Liver (tissue), 9 donors: ENCODE measurements around the gene UCKL1. TPM values are rescaled to one million over a fixed set of nuclear protein-coding genes. Genes with fewer than 3 reads are reported as not detected.

Source experiments
- DNase-seq: peaks from one replicate; pipeline ENCODE4 v3.0.0-alpha.2; 2017; ENCODE audit warnings: low spot score
- H3K27ac ChIP-seq, 2 donors: one replicate each; pipeline ENCODE4 v1.7.0; 2013; ENCODE audit warnings: inconsistent platforms in 2 of 2, low read length in 2 of 2, control low read depth in 1 of 2, low read depth in 1 of 2, mild to moderate bottlenecking in 1 of 2
- H3K27me3 ChIP-seq, 4 donors: one replicate each; pipeline versions ENCODE4 v1.6.1 to v1.7.0; 2013; ENCODE audit warnings: low read length in 3 of 4, inconsistent platforms in 1 of 4, mild to moderate bottlenecking in 1 of 4, moderate library complexity in 1 of 4; ENCODE audit not compliant: control insufficient read depth in 4 of 4, insufficient read depth in 4 of 4
- H3K36me3 ChIP-seq, 4 donors: one replicate each; pipeline versions ENCODE4 v1.6.1 to v1.7.0; 2013; ENCODE audit warnings: low read length in 3 of 4, mild to moderate bottlenecking in 3 of 4, low read depth in 1 of 4, moderate library complexity in 1 of 4; ENCODE audit not compliant: control insufficient read depth in 4 of 4, insufficient read depth in 3 of 4
- H3K4me1 ChIP-seq, 4 donors: one replicate each; pipeline versions ENCODE4 v1.6.1 to v1.7.0; 2013; ENCODE audit warnings: low read length in 3 of 4, mild to moderate bottlenecking in 3 of 4, moderate library complexity in 1 of 4; ENCODE audit not compliant: control insufficient read depth in 4 of 4, insufficient read depth in 4 of 4
- H3K4me3 ChIP-seq, 3 donors: one replicate each; pipeline versions ENCODE4 v1.6.1 to v1.7.0; 2013; ENCODE audit warnings: low read length in 3 of 3, control low read depth in 1 of 3, low read depth in 1 of 3, mild to moderate bottlenecking in 1 of 3
- H3K9ac ChIP-seq, 2 donors: one replicate each; pipeline ENCODE4 v1.7.0; 2013; ENCODE audit warnings: low read length in 2 of 2, mild to moderate bottlenecking in 2 of 2, moderate library complexity in 2 of 2, control low read depth in 1 of 2, low read depth in 1 of 2
- H3K9me3 ChIP-seq, 4 donors: one replicate each; pipeline versions ENCODE4 v1.6.1 to v1.7.0; 2013; ENCODE audit warnings: low read length in 3 of 4; ENCODE audit not compliant: control insufficient read depth in 4 of 4
- CTCF ChIP-seq: fragments of 150-350 bp; IDR thresholded peaks from 2 replicates; pipeline ENCODE4 v1.5.1; 2017; ENCODE audit warnings: improper control_type of control experiment, low read depth, low read length; ENCODE audit not compliant: missing input control
- EGR1 ChIP-seq, 2 donors: IDR thresholded peaks; 2 replicates each; pipeline ENCODE4 v1.6.1; 2016 to 2018; ENCODE audit warnings: antibody characterized with exemption in 2 of 2, low read depth in 2 of 2
- FOXA2 ChIP-seq: IDR thresholded peaks from 2 replicates; pipeline ENCODE4 v1.6.1; 2016; ENCODE audit warnings: antibody characterized with exemption
- GABPA ChIP-seq, 2 donors: IDR thresholded peaks in 1 of 2; conservative IDR thresholded peaks in 1 of 2; 2 replicates each; pipeline ENCODE4 v1.6.1; 2016; ENCODE audit warnings: antibody characterized with exemption in 2 of 2, mild to moderate bottlenecking in 1 of 2, moderate library complexity in 1 of 2
- NR2F2 ChIP-seq: IDR thresholded peaks from 2 replicates; pipeline ENCODE4 v1.6.1; 2016; ENCODE audit warnings: antibody characterized with exemption
- RAD21 ChIP-seq, 2 donors: IDR thresholded peaks; 2 replicates each; pipeline ENCODE4 v1.6.1; 2016; ENCODE audit warnings: antibody characterized with exemption in 2 of 2, mild to moderate bottlenecking in 2 of 2
- RXRA ChIP-seq, 2 donors: IDR thresholded peaks; 2 replicates each; pipeline ENCODE4 v1.6.1; 2017 to 2018; ENCODE audit warnings: antibody characterized with exemption in 2 of 2, mild to moderate bottlenecking in 1 of 2
- SP1 ChIP-seq: IDR thresholded peaks from 2 replicates; pipeline ENCODE4 v1.6.1; 2018; ENCODE audit warnings: antibody characterized with exemption, mild to moderate bottlenecking
- TAF1 ChIP-seq: conservative IDR thresholded peaks from 2 replicates; pipeline ENCODE4 v1.6.1; 2016; ENCODE audit warnings: antibody characterized with exemption, mild to moderate bottlenecking
- YY1 ChIP-seq: IDR thresholded peaks from 2 replicates; pipeline ENCODE4 v1.6.1; 2016; ENCODE audit warnings: antibody characterized with exemption, mild to moderate bottlenecking
- WGBS: extraction: QIAGEN DNeasy Blood & Tissue Kit; methylation state at CpG from one replicate; pipeline ENCODE4 v1.1.7; 2013; 5-methylcytosine and 5-hydroxymethylcytosine counted together
- polyA plus RNA-seq, 2 donors: library from polyadenylated mRNA; stranded (reverse) in 1 of 2; unstranded in 1 of 2; fragments of 200-250 nt in 1 of 2; fragments of >200 nt in 1 of 2; fragmentation: Nextera tagmentation in 1 of 2; extraction: Ambion mirVana in 1 of 2; gene quantifications; one replicate each; pipeline versions ENCODE4 v1.2.1 to v1.2.3, GENCODE V29; 2013 to 2015
- total RNA-seq, 2 donors: library from RNA; depleted of rRNA; stranded (reverse); fragments of >200 nt; gene quantifications; one replicate each; pipeline ENCODE4 v1.2.3, GENCODE V29; 2014
- TF ChIP-seq, protein P1 (sequence below): IDR thresholded peaks from 2 replicates; pipeline ENCODE4 v1.6.1; 2016; ENCODE audit warnings: antibody characterized with exemption
- TF ChIP-seq, protein P2 (sequence below): IDR thresholded peaks from 2 replicates; pipeline ENCODE4 v1.6.1; 2016; ENCODE audit warnings: antibody characterized with exemption
- donor health status: healthy.
- donor health status: healthy.
- donor health status: healthy.
- donor health status: healthy.
- donor health status: healthy.

UCKL1 gene
- total and polyA plus RNA-seq, 4 donors, result 16.4 to 20.4 (median 18.3) TPM

- Histone ChIP-seq H3K27me3 (no peaks in the 10 kb centered on the region), H3K9ac (peak overlapping the region; percentile 64 to 93), H3K4me3 (peak overlapping the region; percentile 31 to 94 (median 90)), H3K36me3 (peaks cover 2 to 13% (median 8%) of the 10 kb centered on the region in 4 donors), H3K4me1 (peaks cover 3 to 36% (median 25%) of the 10 kb centered on the region in 4 donors), H3K9me3 (no peaks in the 10 kb centered on the region), H3K27ac (peak overlapping the region; percentile 86 to 87)
- TF ChIP-seq TAF1, result no peak
- no peak for TF ChIP-seq NR2F2
- WGBS, result under 1% methylated on average over 87 of the region's 87 CpGs
- no peak for DNase-seq
These were observed 60.8 kb downstream of the UCKL1 start for GRCh38 chr20:63895202-63895951.

DNA sequence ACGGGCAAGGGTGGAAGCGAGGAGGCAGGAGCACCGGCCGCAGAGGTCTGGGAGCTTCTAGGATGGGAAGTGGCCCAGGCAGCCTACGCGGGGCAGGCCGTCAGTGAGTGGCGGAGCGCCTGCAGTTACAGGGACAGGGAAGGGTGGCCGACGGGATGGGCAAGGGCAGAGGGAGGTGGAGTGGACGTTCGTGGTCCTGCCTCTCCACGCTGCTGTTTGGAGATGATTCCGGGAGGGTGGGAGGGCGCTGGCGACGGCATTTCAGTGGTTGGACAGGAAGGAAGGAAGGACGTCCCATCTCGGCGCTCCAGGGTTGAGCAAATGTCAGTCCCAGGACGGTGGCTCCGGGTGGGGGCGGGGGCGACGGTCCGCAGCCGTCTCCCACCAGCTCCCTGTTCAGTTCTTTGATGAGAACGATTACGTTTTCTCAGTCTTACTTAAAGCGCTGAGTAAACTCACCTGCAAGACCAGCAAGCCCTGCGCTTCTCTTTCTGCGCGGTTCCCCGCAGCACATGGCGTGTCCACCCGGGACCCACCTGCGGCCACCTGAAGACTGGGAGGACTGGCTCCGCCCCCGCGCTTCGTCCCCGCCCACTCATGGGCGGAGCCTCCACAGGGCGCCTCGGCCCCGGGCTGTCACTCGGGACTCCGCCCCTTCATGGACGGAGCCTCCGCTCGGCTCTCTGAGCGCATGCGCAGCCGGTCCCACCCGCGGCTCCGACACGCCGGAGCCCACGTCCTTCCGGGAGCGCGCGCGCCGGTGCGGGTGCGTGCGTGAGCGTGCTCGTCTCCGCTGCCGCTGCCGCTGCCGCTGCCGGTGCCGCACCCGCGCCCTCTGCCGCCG is 61.6 kb downstream of the UCKL1 start, which contains the start of gene DNAJC5:
Gene DNAJC5, plus strand, starts transcription at position 769 of the 844 bp plus-strand sequence. CDS start 33,220 bp downstream, outside the sequence.
- Histone ChIP-seq H3K36me3 (peaks cover 8 to 21% (median 12%) of the 10 kb centered on the region in 4 donors), H3K4me3 (peak within 1 kb of the TSS; percentile 78 to 94 (median 90)), H3K27me3 (no peaks in the 10 kb centered on the region), H3K27ac (peak within 1 kb of the TSS; percentile 86 to 87), H3K9me3 (no peaks in the 10 kb centered on the region), H3K4me1 (peaks cover 0 to 36% (median 24%) of the 10 kb centered on the region in 4 donors), H3K9ac (peak within 1 kb of the TSS; percentile 64 to 93)
- TF ChIP-seq RAD21 (IDR thresholded peaks at IDR 0.05), result peak in 1 of 2 donors; percentile 32
- peak; percentile 37 for TF ChIP-seq TAF1
- TF ChIP-seq RXRA (IDR thresholded peaks at IDR 0.05), result peak; percentile 36
- peak; percentile 62 for TF ChIP-seq SP1
- TF ChIP-seq YY1, result peak; percentile 29
- TF ChIP-seq, protein P1, sequence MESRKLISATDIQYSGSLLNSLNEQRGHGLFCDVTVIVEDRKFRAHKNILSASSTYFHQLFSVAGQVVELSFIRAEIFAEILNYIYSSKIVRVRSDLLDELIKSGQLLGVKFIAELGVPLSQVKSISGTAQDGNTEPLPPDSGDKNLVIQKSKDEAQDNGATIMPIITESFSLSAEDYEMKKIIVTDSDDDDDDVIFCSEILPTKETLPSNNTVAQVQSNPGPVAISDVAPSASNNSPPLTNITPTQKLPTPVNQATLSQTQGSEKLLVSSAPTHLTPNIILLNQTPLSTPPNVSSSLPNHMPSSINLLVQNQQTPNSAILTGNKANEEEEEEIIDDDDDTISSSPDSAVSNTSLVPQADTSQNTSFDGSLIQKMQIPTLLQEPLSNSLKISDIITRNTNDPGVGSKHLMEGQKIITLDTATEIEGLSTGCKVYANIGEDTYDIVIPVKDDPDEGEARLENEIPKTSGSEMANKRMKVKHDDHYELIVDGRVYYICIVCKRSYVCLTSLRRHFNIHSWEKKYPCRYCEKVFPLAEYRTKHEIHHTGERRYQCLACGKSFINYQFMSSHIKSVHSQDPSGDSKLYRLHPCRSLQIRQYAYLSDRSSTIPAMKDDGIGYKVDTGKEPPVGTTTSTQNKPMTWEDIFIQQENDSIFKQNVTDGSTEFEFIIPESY, result no peak
- no peak for TF ChIP-seq FOXA2
- peak; percentile 35 to 57 for TF ChIP-seq EGR1 (IDR thresholded peaks at IDR 0.05; ENCODE audit: low read depth in 2 of 2)
- TF ChIP-seq, protein P2, sequence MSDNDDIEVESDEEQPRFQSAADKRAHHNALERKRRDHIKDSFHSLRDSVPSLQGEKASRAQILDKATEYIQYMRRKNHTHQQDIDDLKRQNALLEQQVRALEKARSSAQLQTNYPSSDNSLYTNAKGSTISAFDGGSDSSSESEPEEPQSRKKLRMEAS, result peak; percentile 85
- TF ChIP-seq GABPA (IDR thresholded peaks at IDR 0.05 in 1 of 2, conservative IDR thresholded peaks at IDR 0.05 in 1 of 2), result peak in 1 of 2 donors; percentile 71
- under 1% methylated on average over 82 of the region's 82 CpGs for WGBS
- DNase-seq, result peak; percentile 97

GRCh38 chr20:63893999-63894357 is 62.2 kb downstream of the UCKL1 start:
- WGBS, result 30% methylated on average over 6 of the region's 6 CpGs
- Histone ChIP-seq H3K27me3 (no peaks in the 10 kb centered on the region), H3K9me3 (no peaks in the 10 kb centered on the region), H3K27ac (no peak overlapping the region), H3K4me3 (peak overlapping the region in 2 of 3 donors; percentile 78 to 94), H3K9ac (no peak overlapping the region), H3K36me3 (peaks cover 8 to 27% (median 16%) of the 10 kb centered on the region in 4 donors), H3K4me1 (peaks cover 0 to 33% (median 24%) of the 10 kb centered on the region in 4 donors)
- no peak for DNase-seq
- TF ChIP-seq RXRA (IDR thresholded peaks at IDR 0.05) (no peak), CTCF (no peak), RAD21 (IDR thresholded peaks at IDR 0.05) (no peak)
